ENCODE results near the gene HDAC4.

Gene HDAC4

GRCh38 chr2:239139566-239139965, 261.3 kb downstream of the HDAC4 start:
- no peak for DNase-seq (ENCODE audit: low spot score)

DNA sequence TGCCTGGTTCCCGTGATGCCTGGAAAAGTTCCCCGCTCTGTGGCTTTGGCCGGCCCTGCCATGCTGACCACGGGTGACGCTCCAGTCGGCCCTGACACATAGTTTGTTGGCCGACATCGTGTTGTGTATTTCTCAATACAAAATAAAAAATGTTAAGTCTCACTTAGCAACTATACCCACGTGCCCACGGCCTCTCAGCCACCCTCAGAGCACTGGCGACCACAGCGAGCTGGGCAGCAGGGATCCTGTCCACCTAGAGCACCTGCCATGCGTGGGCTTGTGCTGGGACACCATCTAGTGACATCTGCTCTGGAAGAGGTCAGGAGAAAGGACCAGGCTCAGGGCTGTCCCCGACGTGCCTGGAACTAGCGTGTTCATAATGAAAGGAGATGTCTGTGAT, 261.7 kb downstream of the HDAC4 start:
- DNase-seq (ENCODE audit: low spot score) = no peak

- no peak for DNase-seq (ENCODE audit: low spot score)
These were observed 262.2 kb downstream of the HDAC4 start for GRCh38 chr2:239138610-239139009.

DNA sequence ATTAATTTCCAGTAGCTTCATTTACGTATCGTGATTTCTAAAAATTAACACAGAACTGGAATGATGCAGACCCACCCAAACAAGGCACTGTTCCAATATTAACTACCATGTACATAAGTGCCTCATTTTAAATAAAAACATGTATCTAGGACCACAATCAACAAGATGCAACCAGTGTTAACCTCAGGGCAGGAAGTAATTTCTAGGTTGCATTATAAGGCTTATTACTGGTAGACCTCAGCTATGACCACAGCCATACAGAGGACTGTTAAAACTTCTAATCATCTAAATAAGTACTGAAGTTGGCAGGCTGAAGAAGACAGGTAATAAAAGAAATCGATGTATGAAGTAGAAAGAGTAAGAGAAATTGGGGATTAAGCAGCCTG, 262.9 kb downstream of the HDAC4 start:
- no peak for DNase-seq (ENCODE audit: low spot score)

DNA sequence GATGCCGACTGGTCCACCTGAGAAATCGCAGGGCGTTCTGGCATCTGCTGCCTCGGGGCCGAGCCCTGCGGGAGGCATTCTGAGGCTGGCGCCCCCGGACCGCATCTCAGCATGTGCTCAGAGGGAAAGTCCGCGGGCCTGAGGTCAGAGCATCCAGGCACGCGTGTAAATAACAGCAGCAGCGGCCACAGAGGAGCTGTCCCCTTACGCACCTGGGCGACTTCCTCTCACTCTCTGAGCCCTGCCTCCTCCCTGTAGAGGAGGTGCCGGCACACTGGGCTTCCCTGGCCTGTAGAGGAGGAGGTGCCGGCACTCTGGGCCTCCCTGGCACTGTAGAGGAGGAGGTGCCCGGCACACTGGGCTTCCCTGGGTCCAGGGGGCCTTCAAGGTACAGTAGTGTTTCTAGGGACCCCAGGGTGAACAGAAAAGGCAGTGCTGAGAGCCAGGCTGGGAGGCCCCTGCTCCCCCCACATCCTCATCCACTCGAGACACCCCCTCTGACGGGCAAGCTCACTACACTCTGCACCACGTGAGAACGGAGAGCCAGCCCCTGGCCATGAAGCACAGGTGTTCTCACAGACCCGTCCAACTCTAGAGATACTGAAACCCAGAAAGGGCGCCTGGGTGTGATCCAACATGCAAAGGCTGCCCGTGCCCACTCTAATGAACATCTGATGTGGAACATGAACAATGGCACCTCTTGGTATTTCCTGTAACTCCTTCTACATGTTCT, 263.5 kb downstream of the HDAC4 start:
- no peak for DNase-seq (ENCODE audit: low spot score)

GRCh38 chr2:239136762-239137161, 264.1 kb downstream of the HDAC4 start:
- DNase-seq (ENCODE audit: low spot score) = no peak

DNA sequence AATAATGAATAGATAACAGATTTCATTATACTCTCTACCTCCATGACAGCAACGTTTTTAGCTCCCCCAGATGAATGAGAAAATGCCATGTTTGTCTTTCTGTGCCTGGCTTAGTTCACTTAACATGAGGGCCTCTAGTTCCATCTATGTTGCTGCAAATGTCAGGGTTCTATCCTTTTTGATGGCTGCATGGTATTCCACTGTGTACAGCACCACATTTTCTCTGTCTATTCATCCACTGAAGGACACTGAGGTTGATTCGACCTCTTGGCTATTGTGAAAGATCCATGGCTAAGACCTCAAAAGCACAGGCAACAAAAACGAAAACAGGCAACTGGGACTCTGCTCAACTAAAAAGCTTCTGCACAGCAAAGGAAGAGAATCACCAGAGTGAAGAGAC, 264.6 kb downstream of the HDAC4 start:
- no peak for DNase-seq (ENCODE audit: low spot score)

DNA sequence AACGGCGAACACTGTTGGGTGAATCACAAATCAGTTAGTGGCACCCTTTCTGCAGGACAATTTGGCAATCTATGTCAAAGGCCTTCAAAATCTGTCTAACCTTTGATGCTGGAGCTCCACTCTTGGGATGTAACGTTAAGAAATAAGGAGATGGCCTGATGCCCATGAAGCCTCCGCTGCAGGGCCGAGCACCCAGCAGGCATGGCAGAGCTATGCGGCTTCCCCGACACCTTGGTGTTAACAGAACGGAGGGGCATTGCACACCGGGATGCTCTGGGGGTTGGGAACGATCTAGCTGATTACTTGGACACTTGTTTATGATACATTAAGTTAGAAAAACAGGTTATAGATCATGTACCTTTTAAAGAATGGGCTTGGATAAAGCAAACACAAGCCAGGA, 265.3 kb downstream of the HDAC4 start:
- DNase-seq (ENCODE audit: low spot score) = no peak

DNA sequence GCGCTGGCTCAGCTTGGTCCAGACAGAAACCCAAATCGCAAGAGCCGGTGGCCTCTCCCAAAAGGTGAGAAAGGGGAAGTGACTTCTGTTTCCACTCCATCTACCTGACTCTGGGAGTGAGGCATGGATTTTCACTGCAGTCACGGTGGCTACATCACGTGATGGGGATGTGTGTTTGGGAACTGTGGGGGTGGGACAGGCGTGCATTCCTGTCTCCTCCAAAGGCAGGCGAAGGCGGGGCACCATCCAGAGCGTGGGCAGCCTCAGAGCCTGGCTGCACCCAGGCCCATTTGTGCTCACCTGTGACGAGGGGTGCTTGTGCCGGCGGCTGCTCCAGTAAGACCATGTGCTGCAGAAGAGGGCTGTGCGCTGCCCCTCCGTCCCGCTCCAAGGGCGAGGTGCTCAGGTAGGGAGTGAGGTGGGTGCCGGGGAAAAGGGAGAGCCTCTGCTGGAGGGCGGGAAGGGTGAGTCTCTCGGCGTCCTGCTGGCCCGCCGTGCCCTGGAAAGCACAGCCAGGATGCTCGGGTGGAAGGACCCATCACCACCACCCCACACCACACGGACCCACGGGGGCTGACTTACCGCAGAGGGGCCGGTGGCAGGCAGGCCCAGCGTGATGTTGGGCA, 266.8 kb downstream of the HDAC4 start:
- DNase-seq (ENCODE audit: low spot score) = no peak

DNA sequence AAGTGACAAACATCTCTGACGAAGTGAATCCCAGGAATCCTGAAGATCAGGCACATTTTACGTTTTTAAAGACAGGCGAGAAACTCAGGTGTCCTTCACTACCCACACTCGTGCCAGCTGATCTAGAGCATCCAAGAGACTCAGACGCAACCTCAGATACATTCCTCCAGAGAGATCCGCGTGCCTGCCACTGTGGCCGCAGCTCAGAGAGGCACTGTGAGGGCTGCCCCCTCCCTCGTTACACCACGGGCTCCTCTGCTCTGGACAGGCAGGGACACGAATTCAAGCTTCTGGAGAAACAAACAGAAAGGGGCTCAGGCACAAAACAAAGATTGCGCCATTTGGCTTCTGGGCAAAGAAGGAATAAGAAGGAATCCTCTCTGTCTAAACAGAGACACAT, 268.0 kb downstream of the HDAC4 start:
- no peak for DNase-seq (ENCODE audit: low spot score)

GRCh38 chr2:239132156-239132709, 268.6 kb downstream of the HDAC4 start:
- DNase-seq (ENCODE audit: low spot score) = no peak

GRCh38 chr2:239131521-239131920, 269.3 kb downstream of the HDAC4 start:
- no peak for DNase-seq (ENCODE audit: low spot score)

DNA sequence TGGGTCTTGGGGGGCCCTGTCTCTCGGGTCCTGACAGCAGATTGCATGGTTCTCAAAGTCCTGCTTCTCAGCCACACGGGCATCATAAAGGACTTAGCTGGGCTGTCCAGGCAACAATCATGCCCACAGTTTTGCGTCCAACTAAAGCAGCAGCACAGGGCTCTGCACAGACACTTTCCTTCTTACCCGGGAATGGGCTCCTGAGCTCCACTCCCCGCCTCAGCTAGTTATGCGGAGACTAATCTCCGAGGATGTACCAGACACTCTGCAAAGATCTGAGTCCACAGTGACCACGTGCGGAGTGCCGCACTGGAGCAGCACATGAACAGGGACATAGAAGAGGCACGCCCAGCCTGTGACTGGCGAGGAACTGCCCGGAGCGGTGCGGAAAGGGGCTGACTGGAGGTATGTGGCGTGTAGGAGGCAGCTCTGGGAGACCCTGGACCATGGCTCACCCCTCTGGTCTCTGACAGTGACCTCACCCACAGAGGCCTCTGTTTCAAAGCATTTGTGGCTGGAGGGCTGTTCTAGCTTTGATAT, 270.0 kb downstream of the HDAC4 start:
- DNase-seq (ENCODE audit: low spot score) = no peak

- no peak for DNase-seq (ENCODE audit: low spot score)
These were observed 270.8 kb downstream of the HDAC4 start for GRCh38 chr2:239130041-239130440.

DNA sequence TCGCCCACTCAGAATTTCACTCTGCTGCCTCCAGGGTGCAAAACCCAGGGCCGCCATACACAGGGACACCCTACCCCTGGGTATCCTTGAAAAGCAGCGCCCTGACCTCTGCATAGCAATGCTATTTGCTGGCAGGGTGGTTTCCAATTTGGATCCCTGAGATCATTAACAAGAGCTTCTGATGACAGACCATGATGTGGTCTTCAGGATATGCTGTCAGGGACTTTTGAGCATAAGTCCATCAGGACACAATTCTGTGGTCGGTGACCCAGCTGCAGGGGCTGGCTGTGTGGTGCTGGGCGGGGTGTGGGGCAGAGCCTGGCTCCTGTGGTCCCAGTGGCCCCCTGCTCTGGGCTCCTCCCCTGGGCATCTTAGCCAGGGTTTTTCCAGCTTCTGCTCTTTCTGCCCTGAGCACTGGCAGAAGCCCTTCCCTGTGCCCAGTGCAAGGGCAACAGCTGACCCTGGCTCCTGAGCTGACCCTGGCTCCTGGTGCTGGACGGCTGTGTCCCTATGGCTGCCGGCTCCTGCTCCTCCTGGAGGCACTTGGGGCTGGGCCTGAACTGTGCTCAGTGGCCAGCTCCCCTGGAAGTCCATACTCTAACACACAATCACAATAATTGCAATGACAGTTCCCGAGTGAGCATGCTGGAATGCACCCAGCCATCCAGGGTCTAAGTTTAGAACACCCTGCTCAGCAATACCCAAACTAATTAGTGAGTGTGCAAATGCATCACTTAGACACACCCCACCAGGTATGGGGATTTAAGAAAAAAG, 271.5 kb downstream of the HDAC4 start:
- peak; percentile 86 for DNase-seq (ENCODE audit: low spot score)

GRCh38 chr2:239128706-239129105, 272.1 kb downstream of the HDAC4 start:
- no peak for DNase-seq (ENCODE audit: low spot score)

DNA sequence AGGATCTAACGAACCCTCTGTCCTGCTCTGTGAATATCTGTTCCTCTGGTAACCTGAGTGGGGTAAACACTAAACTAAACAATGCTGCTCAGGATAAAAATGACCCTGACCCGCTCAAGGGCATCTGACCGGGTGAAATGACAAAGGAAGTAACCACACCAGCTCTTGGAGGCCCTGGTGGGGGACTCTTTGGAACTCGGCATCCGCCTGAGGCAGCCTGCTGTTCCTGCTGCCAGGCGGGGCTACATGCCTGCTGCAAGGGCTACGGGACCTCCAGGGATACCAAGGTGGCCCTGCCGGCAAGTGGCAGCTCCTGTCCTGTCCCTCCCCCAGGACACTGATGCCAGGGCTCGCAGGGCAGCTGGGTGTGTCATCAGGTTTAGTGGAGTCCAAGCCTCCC, 273.3 kb downstream of the HDAC4 start:
- DNase-seq (ENCODE audit: low spot score) = no peak

DNA sequence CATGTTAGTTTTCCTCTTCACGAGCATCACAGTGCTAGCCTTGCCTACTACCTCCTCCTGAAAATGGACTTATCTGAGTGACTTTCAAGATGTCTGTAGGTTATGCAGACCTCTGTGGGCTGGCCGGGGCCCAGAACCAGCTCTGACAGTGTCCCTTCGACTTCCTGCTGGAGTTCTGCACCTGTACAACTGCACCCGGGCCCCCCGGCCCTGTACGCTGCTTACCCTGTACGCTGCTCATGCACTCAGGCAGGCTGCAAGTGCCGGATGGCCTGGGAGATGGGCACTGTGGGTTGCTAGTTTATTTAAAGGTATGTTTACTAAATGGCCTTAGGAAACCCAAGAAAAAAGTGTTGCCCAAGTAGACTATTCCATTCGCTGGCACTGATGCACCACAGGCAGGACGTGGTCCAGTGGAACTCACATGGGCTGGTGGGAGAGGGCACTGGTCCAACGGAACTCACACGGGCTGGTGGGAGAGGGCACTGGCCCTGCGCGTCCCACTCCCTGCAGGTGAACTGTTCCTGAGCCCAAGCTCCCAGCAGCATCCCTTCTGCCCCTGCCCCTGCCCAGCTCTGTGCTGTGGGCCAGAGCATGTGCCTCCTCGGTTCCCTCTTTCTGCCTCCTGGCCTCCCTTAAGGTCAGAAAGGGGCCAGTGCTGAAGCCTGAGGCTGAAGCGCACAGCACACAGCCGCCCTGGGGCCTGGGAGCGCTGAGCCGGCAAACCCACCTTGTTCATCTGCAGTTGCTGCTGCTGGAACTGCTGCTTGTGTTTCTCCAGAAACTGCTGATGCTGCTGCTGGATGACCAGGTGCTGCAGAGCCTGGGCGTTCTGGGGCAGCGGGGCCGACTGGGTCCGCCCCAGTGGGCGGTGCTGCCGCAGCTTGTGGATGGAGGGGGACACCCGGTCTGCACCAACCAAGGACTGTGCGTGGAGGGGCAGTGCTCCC, 274.8 kb downstream of the HDAC4 start:
- no peak for DNase-seq (ENCODE audit: low spot score)

DNA sequence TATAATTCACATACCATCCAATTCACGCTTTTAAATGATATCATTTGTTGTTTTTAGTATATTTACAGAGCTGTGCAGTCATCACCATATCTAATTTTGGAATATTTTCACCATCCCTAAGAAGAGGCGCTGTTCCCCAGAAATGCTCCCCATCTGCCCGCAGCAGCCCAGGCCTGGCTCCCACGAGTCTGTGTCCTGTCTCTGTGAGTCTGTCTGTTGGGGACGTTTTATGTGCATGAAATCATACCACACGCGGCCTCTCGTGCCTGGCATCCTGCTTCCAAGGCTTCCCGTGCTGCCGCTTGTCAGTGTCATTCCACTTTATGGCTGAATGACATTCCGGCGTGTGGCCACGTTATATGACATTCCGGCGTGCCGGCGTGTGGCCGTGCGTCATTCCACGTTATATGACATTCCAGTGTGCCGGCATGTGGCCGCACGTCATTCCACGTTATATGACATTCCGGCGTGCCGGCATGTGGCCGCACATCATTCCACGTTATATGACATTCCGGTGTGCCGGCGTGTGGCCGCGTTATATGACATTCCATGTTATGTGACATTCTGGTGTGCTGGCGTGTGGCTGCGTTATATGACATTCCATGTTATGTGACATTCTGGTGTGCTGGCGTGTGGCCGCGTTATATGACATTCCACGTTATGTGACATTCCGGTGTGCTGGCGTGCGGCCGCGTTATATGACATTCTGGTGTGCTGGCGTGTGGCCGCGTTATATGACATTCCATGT, 276.5 kb downstream of the HDAC4 start:
- DNase-seq (ENCODE audit: low spot score) = no peak

DNA sequence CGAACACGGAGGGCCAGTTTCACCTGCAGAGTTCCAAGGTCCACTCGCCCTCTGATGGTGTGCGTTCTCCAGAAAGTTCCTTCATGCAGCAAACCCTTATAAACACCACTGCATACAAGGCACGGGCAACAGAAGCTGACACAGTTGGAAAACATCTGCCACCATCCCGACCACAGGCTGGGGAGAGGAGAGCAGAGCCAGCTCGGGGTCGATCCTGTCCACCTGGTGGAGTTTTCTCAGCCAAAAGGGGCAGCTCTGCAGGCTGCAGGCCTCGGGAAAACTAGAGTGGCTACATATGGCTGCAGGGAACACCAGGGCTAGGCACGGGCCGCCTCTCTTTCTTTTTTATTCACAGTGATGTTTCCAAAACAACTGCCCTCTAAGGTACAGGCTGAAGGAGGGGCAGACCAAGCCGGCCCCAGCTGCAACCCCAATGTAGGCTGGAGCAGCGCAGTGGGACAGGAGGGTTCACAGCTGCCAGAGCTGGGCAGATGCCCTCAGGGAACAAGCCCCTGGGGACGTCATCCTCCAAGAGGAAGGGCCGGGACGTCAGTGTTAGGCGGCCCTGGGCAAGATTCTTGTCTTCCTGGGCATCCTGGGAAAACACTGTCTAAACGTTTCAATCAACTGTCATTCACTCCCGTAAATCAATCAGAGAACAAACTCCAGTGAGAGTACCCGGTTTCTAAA, 278.3 kb downstream of the HDAC4 start:
- DNase-seq (ENCODE audit: low spot score) = no peak
